ENCODE results near the gene CLDN9. TPM values are rescaled to one million over a fixed set of nuclear protein-coding genes. Genes with fewer than 3 reads are reported as not detected.

The CLDN9 gene
- total RNA-seq, 1 donor from 2014 or later = not detected

- intact Hi-C loops (cut with micrococcal nuclease) = no loop called here
- ChIA-PET POLR2A (no interaction called here), CTCF (no interaction called here)
- ATAC-seq (ENCODE audit: low read depth) (no peak), DNase-seq (no peak)
- H3K36me3 Mint-ChIP-seq (ENCODE audit: low read depth) = no peaks in the 10 kb centered on the region
- peaks cover 3% of the 10 kb centered on the region for H3K27me3 Mint-ChIP-seq
- H3K9me3 Mint-ChIP-seq = no peaks in the 10 kb centered on the region
- no peak for TF ChIP-seq CTCF (IDR thresholded peaks at IDR 0.05)
- no peak overlapping the region for H3K27ac Mint-ChIP-seq
- no peak overlapping the region for H3K4me3 Mint-ChIP-seq
- peaks cover 9% of the 10 kb centered on the region for H3K4me1 Mint-ChIP-seq
These were observed 24.9 kb upstream of the CLDN9 start for GRCh38 chr16:2987833-2988232.

- intact Hi-C loops (cut with micrococcal nuclease) = no loop called here
- POLR2A ChIA-PET = no interaction called here
- CTCF ChIA-PET = no interaction called here
- Mint-ChIP-seq H3K27me3 (peaks cover 3% of the 10 kb centered on the region), H3K4me1 (peaks cover 6% of the 10 kb centered on the region), H3K9me3 (no peaks in the 10 kb centered on the region), H3K36me3 (ENCODE audit: low read depth) (no peaks in the 10 kb centered on the region), H3K4me3 (no peak overlapping the region), H3K27ac (no peak overlapping the region)
- no peak for TF ChIP-seq CTCF (IDR thresholded peaks at IDR 0.05)
- no peak for DNase-seq
- no peak for ATAC-seq (ENCODE audit: low read depth)
These were observed 24.1 kb upstream of the CLDN9 start for GRCh38 chr16:2988590-2989099.

GRCh38 chr16:2990891-2991290, 21.8 kb upstream of the CLDN9 start:
- no peak for DNase-seq
- Mint-ChIP-seq H3K4me3 (no peak overlapping the region), H3K27me3 (peaks cover 3% of the 10 kb centered on the region), H3K9me3 (no peaks in the 10 kb centered on the region), H3K27ac (no peak overlapping the region), H3K4me1 (no peaks in the 10 kb centered on the region), H3K36me3 (ENCODE audit: low read depth) (no peaks in the 10 kb centered on the region)
- no peak for TF ChIP-seq CTCF (IDR thresholded peaks at IDR 0.05)
- intact Hi-C loops (cut with micrococcal nuclease) = no loop called here
- ATAC-seq (ENCODE audit: low read depth) = no peak
- ChIA-PET POLR2A (no interaction called here), CTCF (no interaction called here)

GRCh38 chr16:2991566-2992261, 21.0 kb upstream of the CLDN9 start:
- Mint-ChIP-seq H3K9me3 (no peaks in the 10 kb centered on the region), H3K4me1 (no peaks in the 10 kb centered on the region), H3K27me3 (peaks cover 3% of the 10 kb centered on the region), H3K36me3 (ENCODE audit: low read depth) (no peaks in the 10 kb centered on the region), H3K4me3 (no peak overlapping the region), H3K27ac (no peak overlapping the region)
- no peak for TF ChIP-seq CTCF (IDR thresholded peaks at IDR 0.05)
- ATAC-seq (ENCODE audit: low read depth) = no peak
- intact Hi-C loops (cut with micrococcal nuclease) = no loop called here
- ChIA-PET CTCF (no interaction called here), POLR2A (no interaction called here)
- DNase-seq = no peak

GRCh38 chr16:2992383-2993081, 20.2 kb upstream of the CLDN9 start:
- intact Hi-C loops (cut with micrococcal nuclease) = no loop called here
- Mint-ChIP-seq H3K36me3 (ENCODE audit: low read depth) (no peaks in the 10 kb centered on the region), H3K4me3 (no peak overlapping the region), H3K27ac (no peak overlapping the region), H3K4me1 (no peaks in the 10 kb centered on the region), H3K27me3 (peaks cover 3% of the 10 kb centered on the region), H3K9me3 (no peaks in the 10 kb centered on the region)
- CTCF ChIA-PET = no interaction called here
- POLR2A ChIA-PET = no interaction called here
- ATAC-seq (ENCODE audit: low read depth) (no peak), DNase-seq (no peak)
- no peak for TF ChIP-seq CTCF (IDR thresholded peaks at IDR 0.05)

Data from activated B cell treated with CpG ODN at 0.5 μM for 24 hours (primary cell).